ENCODE data around the gene MYO1A. TPM values are rescaled to one million over a fixed set of nuclear protein-coding genes. Genes with fewer than 3 reads are reported as not detected.
"Not testable (repeated sequence)": the region's sequence is repeated elsewhere in the genome, so short reads cannot be mapped to it uniquely, and the experiment has no call there.

MYO1A gene
- total RNA-seq, 1 experiment from 2014 or later = 0.31 TPM

- no TSS peak for BruUV-seq (replicated peaks)
- Mint-ChIP-seq H3K9me3 (ENCODE audit: low read depth, unreplicated experiment) (no peaks in the 10 kb centered on the region), H3K4me3 (ENCODE audit: low read depth, unreplicated experiment) (no peak overlapping the region), H3K27me3 (ENCODE audit: unreplicated experiment) (peaks cover 9% of the 10 kb centered on the region), H3K36me3 (ENCODE audit: insufficient read depth, unreplicated experiment) (peaks cover 8% of the 10 kb centered on the region), H3K27ac (ENCODE audit: unreplicated experiment) (no peak overlapping the region), H3K4me1 (ENCODE audit: low read depth, unreplicated experiment) (peaks cover 15% of the 10 kb centered on the region)
- intact Hi-C loops (cut with micrococcal nuclease; ENCODE audit: unreplicated experiment) = no loop called here
- TF ChIP-seq CTCF (IDR thresholded peaks at IDR 0.05; ENCODE audit: unreplicated experiment) = no peak
- CTCF ChIA-PET = no interaction called here
- no peak for DNase-seq
Observed at GRCh38 chr12:56983386-56983785, 66.5 kb downstream of the MYO1A start.

GRCh38 chr12:56982578-56983236, 67.2 kb downstream of the MYO1A start:
- peaks cover 15% of the 10 kb centered on the region for H3K4me1 Mint-ChIP-seq (ENCODE audit: low read depth, unreplicated experiment)
- H3K27me3 Mint-ChIP-seq (ENCODE audit: unreplicated experiment); BruUV-seq (replicated peaks); DNase-seq; H3K36me3 Mint-ChIP-seq (ENCODE audit: insufficient read depth, unreplicated experiment); H3K27ac Mint-ChIP-seq (ENCODE audit: unreplicated experiment); CTCF ChIA-PET; H3K4me3 Mint-ChIP-seq (ENCODE audit: low read depth, unreplicated experiment); H3K9me3 Mint-ChIP-seq (ENCODE audit: low read depth, unreplicated experiment); intact Hi-C loops (cut with micrococcal nuclease; ENCODE audit: unreplicated experiment): not testable (repeated sequence)

- no peaks in the 10 kb centered on the region for H3K27me3 Mint-ChIP-seq (ENCODE audit: unreplicated experiment)
- H3K9me3 Mint-ChIP-seq (ENCODE audit: low read depth, unreplicated experiment) = no peaks in the 10 kb centered on the region
- no peak overlapping the region for H3K27ac Mint-ChIP-seq (ENCODE audit: unreplicated experiment)
- TF ChIP-seq CTCF (IDR thresholded peaks at IDR 0.05; ENCODE audit: unreplicated experiment) = no peak
- no TSS peak for BruUV-seq (replicated peaks)
- CTCF ChIA-PET = interaction anchor here (0.7 kb wide), 1 partner anchor 274 kb away, joined by 3 read pairs; no protein-coding TSS in a partner anchor
- no peak overlapping the region for H3K4me3 Mint-ChIP-seq (ENCODE audit: low read depth, unreplicated experiment)
- intact Hi-C loops (cut with micrococcal nuclease; ENCODE audit: unreplicated experiment) = no loop called here
- peaks cover 7% of the 10 kb centered on the region for H3K4me1 Mint-ChIP-seq (ENCODE audit: low read depth, unreplicated experiment)
- peaks cover 6% of the 10 kb centered on the region for H3K36me3 Mint-ChIP-seq (ENCODE audit: insufficient read depth, unreplicated experiment)
- no peak for DNase-seq
Observed at GRCh38 chr12:56980941-56981530, 68.9 kb downstream of the MYO1A start.

- intact Hi-C loops (cut with micrococcal nuclease; ENCODE audit: unreplicated experiment) = no loop called here
- Mint-ChIP-seq H3K27ac (ENCODE audit: unreplicated experiment) (no peak overlapping the region), H3K4me3 (ENCODE audit: low read depth, unreplicated experiment) (no peak overlapping the region), H3K27me3 (ENCODE audit: unreplicated experiment) (no peaks in the 10 kb centered on the region), H3K9me3 (ENCODE audit: low read depth, unreplicated experiment) (no peaks in the 10 kb centered on the region), H3K4me1 (ENCODE audit: low read depth, unreplicated experiment) (no peaks in the 10 kb centered on the region), H3K36me3 (ENCODE audit: insufficient read depth, unreplicated experiment) (no peaks in the 10 kb centered on the region)
- no TSS peak for BruUV-seq (replicated peaks)
- CTCF ChIA-PET = no interaction called here
- DNase-seq = no peak
- no peak for TF ChIP-seq CTCF (IDR thresholded peaks at IDR 0.05; ENCODE audit: unreplicated experiment)
Observed at GRCh38 chr12:56980268-56980667, 69.7 kb downstream of the MYO1A start.

GRCh38 chr12:56979628-56980027, 70.3 kb downstream of the MYO1A start:
- Mint-ChIP-seq H3K9me3 (ENCODE audit: low read depth, unreplicated experiment) (no peaks in the 10 kb centered on the region), H3K27ac (ENCODE audit: unreplicated experiment) (no peak overlapping the region), H3K4me3 (ENCODE audit: low read depth, unreplicated experiment) (no peak overlapping the region), H3K27me3 (ENCODE audit: unreplicated experiment) (no peaks in the 10 kb centered on the region), H3K36me3 (ENCODE audit: insufficient read depth, unreplicated experiment) (no peaks in the 10 kb centered on the region), H3K4me1 (ENCODE audit: low read depth, unreplicated experiment) (no peaks in the 10 kb centered on the region)
- CTCF ChIA-PET = no interaction called here
- intact Hi-C loops (cut with micrococcal nuclease; ENCODE audit: unreplicated experiment) = no loop called here
- no peak for TF ChIP-seq CTCF (IDR thresholded peaks at IDR 0.05; ENCODE audit: unreplicated experiment)
- no TSS peak for BruUV-seq (replicated peaks)
- DNase-seq = no peak
